ENCODE measurements around the gene ANKS3. TPM values are rescaled to one million over a fixed set of nuclear protein-coding genes. Genes with fewer than 3 reads are reported as not detected.

Gene ANKS3
- total RNA-seq, 1 donor = 22.0 TPM

DNA sequence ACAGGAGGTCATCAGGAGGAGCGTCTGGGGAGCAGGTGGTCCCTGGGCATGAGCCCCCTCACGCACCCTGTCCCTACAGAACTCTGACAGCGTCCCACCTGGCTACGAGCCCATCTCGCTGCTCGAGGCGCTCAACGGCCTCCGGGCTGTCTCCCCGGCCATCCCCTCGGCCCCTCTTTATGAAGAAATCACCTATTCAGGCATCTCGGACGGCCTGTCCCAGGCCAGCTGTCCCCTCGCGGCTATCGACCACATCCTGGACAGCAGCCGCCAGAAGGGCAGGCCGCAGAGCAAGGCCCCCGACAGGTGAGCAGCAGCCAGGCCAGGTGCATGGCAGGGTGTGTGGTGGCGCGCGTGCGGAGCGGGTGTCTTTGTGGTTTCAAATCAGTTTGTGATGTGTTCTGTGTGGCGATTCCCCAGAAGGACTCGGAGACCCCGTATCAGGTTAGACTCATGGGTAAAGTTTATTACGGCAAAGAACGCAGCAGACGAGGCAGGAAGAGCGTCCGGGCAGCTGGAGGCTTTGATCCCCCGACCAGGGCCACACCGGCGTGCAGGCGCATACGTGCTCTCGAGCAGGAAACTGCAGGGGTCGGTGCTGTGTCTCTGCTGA, 52.5 kb downstream of the ANKS3 start:
- H3K4me3 ChIP-seq (ENCODE audit: low read depth, low read length) = no peak overlapping the region
- no peak for DNase-seq (ENCODE audit: low read depth)
- TF ChIP-seq, protein P1, sequence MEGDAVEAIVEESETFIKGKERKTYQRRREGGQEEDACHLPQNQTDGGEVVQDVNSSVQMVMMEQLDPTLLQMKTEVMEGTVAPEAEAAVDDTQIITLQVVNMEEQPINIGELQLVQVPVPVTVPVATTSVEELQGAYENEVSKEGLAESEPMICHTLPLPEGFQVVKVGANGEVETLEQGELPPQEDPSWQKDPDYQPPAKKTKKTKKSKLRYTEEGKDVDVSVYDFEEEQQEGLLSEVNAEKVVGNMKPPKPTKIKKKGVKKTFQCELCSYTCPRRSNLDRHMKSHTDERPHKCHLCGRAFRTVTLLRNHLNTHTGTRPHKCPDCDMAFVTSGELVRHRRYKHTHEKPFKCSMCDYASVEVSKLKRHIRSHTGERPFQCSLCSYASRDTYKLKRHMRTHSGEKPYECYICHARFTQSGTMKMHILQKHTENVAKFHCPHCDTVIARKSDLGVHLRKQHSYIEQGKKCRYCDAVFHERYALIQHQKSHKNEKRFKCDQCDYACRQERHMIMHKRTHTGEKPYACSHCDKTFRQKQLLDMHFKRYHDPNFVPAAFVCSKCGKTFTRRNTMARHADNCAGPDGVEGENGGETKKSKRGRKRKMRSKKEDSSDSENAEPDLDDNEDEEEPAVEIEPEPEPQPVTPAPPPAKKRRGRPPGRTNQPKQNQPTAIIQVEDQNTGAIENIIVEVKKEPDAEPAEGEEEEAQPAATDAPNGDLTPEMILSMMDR (IDR thresholded peaks at IDR 0.05; ENCODE audit: insufficient read depth, low read length) = no peak

DNA sequence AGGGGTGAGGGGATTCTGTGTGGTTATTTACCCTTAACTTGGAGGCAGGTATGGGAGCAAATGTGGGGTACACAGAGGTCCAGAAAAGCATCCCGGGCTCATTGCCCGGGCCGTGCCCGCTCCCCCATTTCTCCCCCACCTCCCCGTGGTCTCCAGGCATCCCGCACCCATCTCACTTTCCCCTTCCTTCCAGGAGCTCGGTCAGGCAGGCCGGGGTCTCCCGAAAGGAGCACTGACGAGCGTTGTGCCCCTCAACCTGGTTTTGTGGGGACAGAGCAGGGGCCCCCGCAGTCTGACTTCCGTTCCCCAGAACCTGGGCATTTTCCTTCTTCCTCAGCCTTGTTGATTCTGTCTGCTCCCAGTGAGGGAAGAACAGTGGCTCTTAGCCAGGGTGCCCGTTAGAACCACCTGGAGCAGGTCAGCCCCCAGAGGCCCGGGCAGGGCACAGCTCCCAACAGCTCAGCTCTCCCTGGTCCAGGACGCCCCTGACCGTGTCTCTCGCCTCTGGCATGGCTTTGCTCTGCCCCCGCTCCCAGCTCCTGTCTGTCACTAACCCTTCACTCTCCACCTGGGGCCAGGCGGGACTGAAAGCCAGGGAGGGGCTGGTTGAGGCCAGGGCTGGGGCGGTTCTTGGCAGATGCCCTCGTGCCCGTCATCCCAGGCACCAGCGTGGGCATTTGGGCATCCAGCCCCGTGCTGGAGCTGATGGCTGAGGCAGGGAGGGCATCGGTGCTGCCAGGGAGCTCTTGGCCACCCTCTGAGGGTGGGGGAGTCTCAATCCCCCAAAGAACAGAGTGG, 53.2 kb downstream of the ANKS3 start:
- no peak for DNase-seq (ENCODE audit: low read depth)
- TF ChIP-seq, protein P1 (IDR thresholded peaks at IDR 0.05; ENCODE audit: insufficient read depth, low read length) = no peak
- peak overlapping the region; percentile 66 for H3K4me3 ChIP-seq (ENCODE audit: low read depth, low read length)

DNA sequence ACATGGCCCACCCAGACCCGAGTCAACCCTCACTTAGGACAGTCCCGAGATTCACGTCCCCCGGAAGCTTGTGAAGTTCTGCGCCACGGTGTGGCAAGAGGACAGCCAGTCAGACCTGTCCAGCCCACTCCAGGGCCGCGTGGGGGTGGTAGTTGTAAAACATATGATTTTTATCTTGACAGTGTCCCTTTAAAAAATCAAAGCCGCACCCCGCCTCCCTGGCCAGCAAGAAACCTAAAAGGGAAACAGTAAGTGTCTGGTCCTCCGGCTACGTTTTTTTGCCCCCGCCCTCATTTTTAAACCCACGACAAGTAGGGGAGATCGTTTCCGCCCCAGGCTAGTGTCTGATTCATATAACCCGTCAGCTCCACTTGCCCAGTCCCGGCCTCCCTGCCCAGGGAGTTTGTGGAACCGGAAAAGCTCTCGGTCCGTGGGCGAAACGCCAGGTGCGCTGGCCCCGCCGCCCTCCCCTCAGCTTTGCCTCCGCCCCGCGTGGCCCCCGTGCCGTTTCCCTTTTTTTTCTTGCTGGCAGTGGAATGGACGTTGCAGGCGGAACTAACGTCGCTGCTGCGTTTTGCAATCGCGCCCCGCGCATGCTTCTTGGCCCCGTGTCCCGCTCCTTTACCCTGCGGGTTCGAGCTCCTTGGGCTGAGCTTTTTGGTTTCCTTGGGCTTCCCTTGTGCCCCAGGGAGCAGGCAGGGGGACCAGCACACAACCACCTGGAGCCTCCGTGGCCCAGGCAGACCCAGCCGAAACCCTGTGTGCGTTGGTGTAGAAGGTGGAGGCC, 54.0 kb downstream of the ANKS3 start:
- TF ChIP-seq, protein P1 (IDR thresholded peaks at IDR 0.05; ENCODE audit: insufficient read depth, low read length) = no peak
- DNase-seq (ENCODE audit: low read depth) = peak; percentile 92
- peak overlapping the region; percentile 66 for H3K4me3 ChIP-seq (ENCODE audit: low read depth, low read length)

DNA sequence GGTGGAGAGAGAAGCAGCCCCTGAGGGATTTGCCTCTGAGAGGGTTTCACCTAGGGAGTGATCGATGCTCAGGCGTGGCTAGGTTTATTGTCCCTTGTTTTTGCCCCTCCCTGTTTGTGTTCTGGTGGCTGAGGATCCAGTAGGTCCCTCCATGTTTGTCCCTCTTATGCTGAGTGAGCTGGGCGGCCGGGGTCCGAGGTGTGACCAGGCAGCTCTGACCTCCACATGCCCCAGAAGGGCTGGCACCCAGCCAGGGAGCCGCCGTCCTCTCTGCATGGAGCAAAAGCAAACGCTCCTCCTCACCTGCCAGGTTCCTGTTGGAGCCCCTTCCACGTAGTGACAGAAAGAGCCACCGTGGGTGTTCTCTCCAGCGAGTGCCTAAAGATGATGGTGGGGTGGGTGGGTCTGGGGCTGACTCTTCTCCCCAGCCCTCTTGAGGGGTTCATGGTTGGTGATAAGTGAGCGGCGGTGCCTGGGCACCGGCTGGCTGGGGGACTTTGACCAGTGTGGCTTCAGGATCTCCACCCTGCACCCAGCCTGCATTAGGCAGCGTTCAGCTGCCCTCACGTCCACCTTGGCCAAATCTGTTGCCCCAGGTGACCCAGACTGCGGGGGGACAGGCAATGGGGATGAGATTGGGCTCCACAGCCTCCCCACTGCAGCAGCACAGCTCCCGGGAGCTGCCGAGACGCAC, 54.8 kb downstream of the ANKS3 start:
- H3K4me3 ChIP-seq (ENCODE audit: low read depth, low read length) = peak overlapping the region; percentile 66
- TF ChIP-seq, protein P1 (IDR thresholded peaks at IDR 0.05; ENCODE audit: insufficient read depth, low read length) = no peak
- DNase-seq (ENCODE audit: low read depth) = no peak

DNA sequence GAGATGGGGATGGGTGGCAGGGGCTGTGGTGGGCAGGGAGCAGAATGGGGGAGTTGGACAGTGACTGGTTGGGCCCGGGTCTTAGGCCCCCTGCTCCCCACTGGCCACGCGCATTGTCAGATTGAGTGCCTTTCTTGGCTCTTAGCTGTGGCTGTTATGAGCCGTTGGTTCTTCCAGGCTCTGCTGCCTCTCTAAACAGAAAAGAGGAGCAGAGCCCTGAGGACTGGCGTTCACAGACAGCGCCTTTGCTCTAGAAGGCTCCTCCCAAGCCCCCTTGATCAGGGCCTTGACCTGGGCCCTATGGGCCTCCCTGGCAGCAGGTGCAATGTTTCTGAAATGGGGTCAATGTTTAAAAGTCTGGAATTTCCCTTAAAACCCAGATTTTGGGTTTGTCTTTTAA, 55.5 kb downstream of the ANKS3 start:
- TF ChIP-seq, protein P1 (IDR thresholded peaks at IDR 0.05; ENCODE audit: insufficient read depth, low read length) = no peak
- no peak overlapping the region for H3K4me3 ChIP-seq (ENCODE audit: low read depth, low read length)
- DNase-seq (ENCODE audit: low read depth) = no peak

DNA sequence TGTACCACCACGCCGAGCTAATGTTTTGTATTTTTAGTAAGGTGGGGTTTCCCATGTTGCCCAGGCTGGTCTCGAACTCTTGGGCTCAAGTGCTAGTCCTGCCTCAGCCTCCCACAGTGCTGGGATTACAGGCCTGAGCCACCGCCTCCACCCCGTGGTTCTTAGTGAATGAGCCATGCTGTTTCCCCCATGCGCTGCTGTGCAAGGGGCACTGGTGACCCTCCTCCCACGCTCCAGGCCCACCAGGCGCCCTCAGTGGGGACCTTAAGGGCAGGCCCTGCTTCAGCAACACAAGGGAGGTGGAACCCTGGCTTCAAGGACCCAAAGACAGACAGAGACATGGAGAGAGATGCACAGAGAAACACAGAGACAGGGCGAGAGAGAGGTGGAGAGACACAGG, 56.1 kb downstream of the ANKS3 start:
- H3K4me3 ChIP-seq (ENCODE audit: low read depth, low read length) = no peak overlapping the region
- DNase-seq (ENCODE audit: low read depth) = no peak
- TF ChIP-seq, protein P1 (IDR thresholded peaks at IDR 0.05; ENCODE audit: insufficient read depth, low read length) = no peak
